GM12878 (cell line): Measurements from ENCODE around the gene ADGRE3. TPM values are rescaled to one million over a fixed set of nuclear protein-coding genes. Genes with fewer than 3 reads are reported as not detected.

Experiments
- ATAC-seq: fragments of 200-7000 bp; cut with Tn5 transposase; 3 replicates; pipeline ENCODE4 v1.9.1; 2020; ENCODE audit warnings: mild to moderate bottlenecking, moderate library complexity
- BruUV-seq: library from RNA; stranded (reverse); fragments of 400-500 nt; replicated peaks from 2 replicates; lab custom pipeline; 2021; lab: Mats Ljungman, UMichigan
- CTCF ChIA-PET: fragments of 300-600 bp; sonication (Branson Sonifier 250); formaldehyde crosslinking; extraction: SDS; loops from one replicate; lab custom pipeline; 2021; ENCODE audit warnings: inconsistent platforms; lab: Yijun Ruan, JAX
- POLR2A ChIA-PET: fragments of 350-600 bp; formaldehyde crosslinking; extraction: SDS; loops from one replicate; lab custom pipeline; 2021; ENCODE audit warnings: inconsistent platforms; lab: Charles Lee
- RAD21 ChIA-PET: fragments of 300-600 bp; sonication (Branson Sonifier 250); formaldehyde crosslinking; loops from one replicate; lab custom pipeline; 2023; ENCODE audit warnings: antibody characterized with exemption; ENCODE audit not compliant: unreplicated experiment; lab: Charles Lee
- SMC1A ChIA-PET: fragments of 300-600 bp; sonication (Branson Sonifier 250); formaldehyde crosslinking; loops from one replicate; lab custom pipeline; 2023; ENCODE audit not compliant: unreplicated experiment, uncharacterized antibody; lab: Charles Lee
- DNase-seq: peaks from one replicate; pipeline ENCODE4 v3.0.0-alpha.2; 2011; ENCODE audit warnings: low read depth, low spot score
- FAIRE-seq: peaks from 3 replicates; lab custom pipeline; 2011; peaks lifted over from hg19 to GRCh38; lab: Jason Lieb, UNC
- H2AFZ ChIP-seq: 2 replicates; pipeline ENCODE4 v1.6.0; 2011; ENCODE audit warnings: low read depth, low read length, control low read depth; ENCODE audit not compliant: control insufficient read depth
- H3K27ac ChIP-seq: 2 replicates; pipeline ENCODE4 v1.5.1; 2011; ENCODE audit warnings: control low read depth; ENCODE audit not compliant: control insufficient read depth, insufficient read depth
- H3K27me3 ChIP-seq, 2 experiments: replicated peaks in 1 of 2; 2 replicates each; pipeline versions ENCODE4 v1.6.0 to v1.6.1; 2011; ENCODE audit warnings: low read length in 1 of 2; ENCODE audit not compliant: control insufficient read depth in 2 of 2, insufficient read depth in 2 of 2
- H3K36me3 ChIP-seq, 2 experiments: 2 replicates each; pipeline ENCODE4 v1.5.1; 2011; ENCODE audit warnings: low read length in 1 of 2; ENCODE audit not compliant: control insufficient read depth in 2 of 2, insufficient read depth in 2 of 2
- H3K4me1 ChIP-seq: 2 replicates; pipeline ENCODE4 v1.6.1; 2011; ENCODE audit warnings: mild to moderate bottlenecking, low read length, moderate library complexity, mixed read lengths; ENCODE audit not compliant: control insufficient read depth, insufficient read depth
- H3K4me2 ChIP-seq: 2 replicates; pipeline ENCODE4 v1.6.0; 2011; ENCODE audit warnings: control low read depth; ENCODE audit not compliant: control insufficient read depth, insufficient read depth
- H3K4me3 ChIP-seq: fragments of 200-600 bp; sonication (generic); 2 replicates; pipeline ENCODE4 v1.5.1; 2016
- H3K79me2 ChIP-seq: 2 replicates; pipeline ENCODE4 v1.6.0; 2011; ENCODE audit warnings: low read length; ENCODE audit not compliant: control insufficient read depth, insufficient read depth
- H3K9ac ChIP-seq: 2 replicates; pipeline ENCODE4 v1.8.0; 2011; ENCODE audit warnings: low read length, control low read depth, mixed read lengths; ENCODE audit not compliant: control insufficient read depth, insufficient read depth
- H3K9me3 ChIP-seq: replicated peaks from 3 replicates; pipeline ENCODE4 v1.5.1; 2011; ENCODE audit warnings: mild to moderate bottlenecking, low read length; ENCODE audit not compliant: control insufficient read depth, insufficient read depth
- H4K20me1 ChIP-seq: 2 replicates; pipeline ENCODE4 v1.6.0; 2011; ENCODE audit not compliant: control insufficient read depth, insufficient read depth
- BCL3 ChIP-seq: IDR thresholded peaks from 2 replicates; pipeline ENCODE4 v1.6.1; 2011; ENCODE audit warnings: borderline replicate concordance, low read depth, mild to moderate bottlenecking, moderate library complexity, low read length; ENCODE audit not compliant: insufficient read depth, poor library complexity, severe bottlenecking
- CBX3 ChIP-seq: fragments of 200-600 bp; sonication (generic); IDR thresholded peaks from 2 replicates; pipeline ENCODE4 v1.6.1; 2016; ENCODE audit warnings: low read depth, borderline replicate concordance
- ESRRA ChIP-seq: IDR thresholded peaks from 2 replicates; pipeline ENCODE4 v1.6.1; 2012; ENCODE audit warnings: mild to moderate bottlenecking, low read length, improper control_type of control experiment
- FOS ChIP-seq: IDR thresholded peaks from 3 replicates; pipeline ENCODE4 v1.6.1; 2011; ENCODE audit warnings: borderline replicate concordance; ENCODE audit not compliant: insufficient read length; ENCODE audit errors: extremely low read depth
- IRF3 ChIP-seq: fragments of 450-650 bp; IDR thresholded peaks from 2 replicates; pipeline ENCODE4 v1.6.1; 2014; ENCODE audit warnings: mild to moderate bottlenecking
- PML ChIP-seq: IDR thresholded peaks from 2 replicates; pipeline ENCODE4 v1.6.1; 2012; ENCODE audit warnings: low read length, inconsistent platforms
- SMAD5 ChIP-seq: IDR thresholded peaks from 2 replicates; pipeline ENCODE4 v1.6.1; 2016; ENCODE audit warnings: antibody characterized with exemption, low read depth
- SUPT20H ChIP-seq: IDR thresholded peaks from 2 replicates; pipeline ENCODE4 v1.6.1; 2011; ENCODE audit warnings: low read depth, mild to moderate bottlenecking, low read length, moderate library complexity, borderline replicate concordance; ENCODE audit not compliant: control insufficient read depth
- TBL1XR1 ChIP-seq: IDR thresholded peaks from 2 replicates; pipeline ENCODE4 v1.6.1; 2012; ENCODE audit warnings: low read depth, low read length, improper control_type of control experiment
- WGBS: methylation state at CpG from one replicate; pipeline ENCODE4 v1.1.6; 2016; ENCODE audit warnings: low lambda C conversion rate; ENCODE audit not compliant: insufficient replicate concordance, insufficient coverage; ENCODE audit errors: missing lambda C conversion rate; 5-methylcytosine and 5-hydroxymethylcytosine counted together
- in situ Hi-C: fragments of 300-500 bp; cut with MboI; formaldehyde crosslinking; loops from 9 replicates; pipeline ENCODE4 v1.14.3; 2018; ENCODE audit warnings: mixed read lengths
- intact Hi-C: fragments of 100-400 bp; cut with micrococcal nuclease; formaldehyde crosslinking; loops from one replicate; pipeline ENCODE4 v1.14.2; 2022; ENCODE audit not compliant: unreplicated experiment
- polyA plus RNA-seq, 11 experiments: library from polyadenylated mRNA; depleted of rRNA in 4 of 11; unstranded in 6 of 11; stranded (reverse) in 5 of 11; fragments of >200 nt; fragmentation: Nextera tagmentation in 4 of 11; fragmentation: Illumina TruSeq in 1 of 11; extraction: Ambion mirVana in 4 of 11; extraction: Trizol in 1 of 11; gene quantifications; 1 replicate in 1 of 11; 2 replicates in 10 of 11; pipeline versions ENCODE4 v1.2.1 to v1.2.3, GENCODE V29; 2011 to 2016; ENCODE audit warnings: inconsistent platforms in 2 of 11, missing spikeins in 2 of 11, low read depth in 1 of 11
- total RNA-seq, 4 experiments: library from RNA; depleted of rRNA in 3 of 4; stranded (reverse); fragments of >200 nt in 3 of 4; fragmentation: Illumina TruSeq in 1 of 4; extraction: Trizol in 1 of 4; gene quantifications; 2 replicates each; pipeline versions ENCODE4 v1.2.1 to v1.2.3, GENCODE V29; 2013 to 2021
- TF ChIP-seq, protein P1 (sequence below): fragments of 450-650 bp; formaldehyde crosslinking; IDR thresholded peaks from 2 replicates; pipeline ENCODE4 v1.4.0; 2022; ENCODE audit warnings: mild to moderate bottlenecking, moderate library complexity

Gene ADGRE3
- total and polyA plus RNA-seq, 10 of the 15 experiments (the other 5 are each of a cell fraction or from before 2014, with no cell fraction given), result 0.04 to 0.10 (median 0.05) TPM; not detected in 6

GRCh38 chr19:14676762-14677161 is 2.1 kb upstream of the ADGRE3 start:
- ATAC-seq (no peak), FAIRE-seq (no peak), DNase-seq (no peak)
- no peaks in the 10 kb centered on the region for H3K36me3 ChIP-seq
- H3K79me2 ChIP-seq, result no peaks in the 10 kb centered on the region
- no peak overlapping the region for H2AFZ ChIP-seq
- H4K20me1 ChIP-seq, result no peaks in the 10 kb centered on the region
- 55% methylated on average over 10 of the region's 10 CpGs for WGBS
- H3K9me3 ChIP-seq, result no peaks in the 10 kb centered on the region; the same call in 2 of the 3 replicates
- TF ChIP-seq PML (no peak), SMAD5 (no peak)
- no peak overlapping the region for H3K4me3 ChIP-seq
- no peak overlapping the region for H3K4me2 ChIP-seq
- intact Hi-C loops (no loop called here), in situ Hi-C loops (no loop called here)
- no peaks in the 10 kb centered on the region; the same call in 1 of the 2 replicates for H3K4me1 ChIP-seq
- ChIA-PET RAD21 (interaction anchor here (1.0 to 9.3 kb wide), 3 partner anchors 8 to 102 kb away, joined by 3 to 70 read pairs (median 7); no protein-coding TSS in a partner anchor), POLR2A (interaction anchor here (0.6 kb wide), 1 partner anchor 1560 kb away, joined by 3 read pairs; no protein-coding TSS in a partner anchor), SMC1A (interaction anchor here (1.3 to 10.3 kb wide), 3 partner anchors 9 to 102 kb away, joined by 5 to 144 read pairs (median 5); partner anchors contain the start of gene ZNF333), CTCF (interaction anchor here (1.1 to 9.8 kb wide), 3 partner anchors 8 to 120 kb away, joined by 5 to 104 read pairs (median 7); partner anchors contain the start of gene NDUFB7)
- no peak overlapping the region for H3K27ac ChIP-seq
- BruUV-seq, result no TSS peak
- H3K9ac ChIP-seq, result no peak overlapping the region
- no peaks in the 10 kb centered on the region for H3K27me3 ChIP-seq

- H4K20me1 ChIP-seq, result no peaks in the 10 kb centered on the region
- POLR2A ChIA-PET, result interaction anchor here (0.6 to 0.9 kb wide), 2 partner anchors 10 to 62 kb away, joined by 4 to 5 read pairs; no protein-coding TSS in a partner anchor
- no peak overlapping the region for H3K4me3 ChIP-seq
- DNase-seq (no peak), ATAC-seq (no peak), FAIRE-seq (no peak)
- H3K36me3 ChIP-seq, result no peaks in the 10 kb centered on the region
- H3K27ac ChIP-seq, result no peak overlapping the region
- no peaks in the 10 kb centered on the region for H3K79me2 ChIP-seq
- in situ Hi-C loops (no loop called here), intact Hi-C loops (no loop called here)
- SMC1A ChIA-PET, result interaction anchor here (0.9 to 10.3 kb wide), 4 partner anchors 13 to 99 kb away, joined by 3 to 144 read pairs (median 8); partner anchors contain the start of gene ZNF333
- no TSS peak for BruUV-seq
- peaks cover 14% of the 10 kb centered on the region for H3K9me3 ChIP-seq
- RAD21 ChIA-PET, result interaction anchor here (1.0 to 9.3 kb wide), 5 partner anchors 9 to 99 kb away, joined by 3 to 70 read pairs (median 5); no protein-coding TSS in a partner anchor
- peaks cover 4% of the 10 kb centered on the region for H3K4me1 ChIP-seq
- CTCF ChIA-PET, result interaction anchor here (1.2 to 9.8 kb wide), 4 partner anchors 12 to 99 kb away, joined by 3 to 104 read pairs (median 15); no protein-coding TSS in a partner anchor
- no peak overlapping the region for H3K4me2 ChIP-seq
- 27% methylated on average over 1 of the region's 1 CpG for WGBS
- H2AFZ ChIP-seq, result no peak overlapping the region
- no peak overlapping the region for H3K9ac ChIP-seq
- H3K27me3 ChIP-seq, result no peaks in the 10 kb centered on the region
- TF ChIP-seq, protein P1, sequence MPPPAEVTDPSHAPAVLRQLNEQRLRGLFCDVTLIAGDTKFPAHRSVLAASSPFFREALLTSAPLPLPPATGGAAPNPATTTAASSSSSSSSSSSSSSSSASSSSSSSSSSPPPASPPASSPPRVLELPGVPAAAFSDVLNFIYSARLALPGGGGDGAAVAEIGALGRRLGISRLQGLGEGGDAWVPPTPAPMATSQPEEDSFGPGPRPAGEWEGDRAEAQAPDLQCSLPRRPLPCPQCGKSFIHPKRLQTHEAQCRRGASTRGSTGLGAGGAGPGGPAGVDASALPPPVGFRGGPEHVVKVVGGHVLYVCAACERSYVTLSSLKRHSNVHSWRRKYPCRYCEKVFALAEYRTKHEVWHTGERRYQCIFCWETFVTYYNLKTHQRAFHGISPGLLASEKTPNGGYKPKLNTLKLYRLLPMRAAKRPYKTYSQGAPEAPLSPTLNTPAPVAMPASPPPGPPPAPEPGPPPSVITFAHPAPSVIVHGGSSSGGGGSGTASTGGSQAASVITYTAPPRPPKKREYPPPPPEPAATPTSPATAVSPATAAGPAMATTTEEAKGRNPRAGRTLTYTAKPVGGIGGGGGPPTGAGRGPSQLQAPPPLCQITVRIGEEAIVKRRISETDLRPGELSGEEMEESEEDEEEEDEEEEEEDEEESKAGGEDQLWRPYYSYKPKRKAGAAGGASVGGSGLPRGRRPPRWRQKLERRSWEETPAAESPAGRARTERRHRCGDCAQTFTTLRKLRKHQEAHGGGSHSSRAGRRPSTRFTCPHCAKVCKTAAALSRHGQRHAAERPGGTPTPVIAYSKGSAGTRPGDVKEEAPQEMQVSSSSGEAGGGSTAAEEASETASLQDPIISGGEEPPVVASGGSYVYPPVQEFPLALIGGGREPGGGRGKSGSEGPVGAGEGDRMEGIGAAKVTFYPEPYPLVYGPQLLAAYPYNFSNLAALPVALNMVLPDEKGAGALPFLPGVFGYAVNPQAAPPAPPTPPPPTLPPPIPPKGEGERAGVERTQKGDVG (CRISPR knock-in tag), result no peak
- no peak for TF ChIP-seq IRF3
- TF ChIP-seq FOS, result no peak
- TF ChIP-seq CBX3, result no peak
- TF ChIP-seq SUPT20H, result no peak
- no peak for TF ChIP-seq BCL3
- no peak for TF ChIP-seq ESRRA
- TF ChIP-seq TBL1XR1, result no peak
These were observed 1.6 kb downstream of the ADGRE3 start for GRCh38 chr19:14673088-14673487.
